Fibroblast of lung (primary cell): Measurements from ENCODE around the gene FAM151B.

Source experiments
- EZH2 ChIP-seq: IDR thresholded peaks from 2 replicates; pipeline ENCODE4 v1.5.1; 2012; ENCODE audit warnings: low read length, control low read depth, mild to moderate bottlenecking; ENCODE audit errors: missing control alignments
- TF ChIP-seq, protein P1 (sequence below), 2 donors: IDR thresholded peaks in 1 of 2; conservative IDR thresholded peaks in 1 of 2; 1 replicate in 1 of 2; 2 replicates in 1 of 2; pipeline ENCODE4 v1.5.1; 2011 to 2012; ENCODE audit warnings: low read length in 2 of 2, control low read depth in 1 of 2, inconsistent platforms in 1 of 2, low read depth in 1 of 2, mild to moderate bottlenecking in 1 of 2

DNA sequence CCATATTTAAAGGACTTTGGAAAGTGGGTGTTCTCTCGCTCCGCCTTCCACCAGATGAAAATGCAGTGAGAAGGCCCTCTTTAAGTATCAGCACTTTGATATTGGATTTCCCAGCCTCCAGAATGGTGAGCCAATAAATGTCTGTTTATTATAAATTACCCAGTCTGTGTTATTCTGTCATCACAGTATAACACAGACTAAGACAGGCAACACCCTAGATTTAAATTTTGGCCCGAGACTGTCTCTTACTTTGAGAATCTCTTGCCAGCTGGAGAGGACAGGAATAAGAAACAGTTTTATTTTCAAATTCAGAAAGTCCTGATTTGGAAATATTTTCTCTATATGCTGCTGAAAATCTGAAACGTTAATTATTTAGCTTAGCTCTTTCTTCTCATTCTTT is 21.5 kb downstream of the FAM151B start:
- TF ChIP-seq, protein P1, sequence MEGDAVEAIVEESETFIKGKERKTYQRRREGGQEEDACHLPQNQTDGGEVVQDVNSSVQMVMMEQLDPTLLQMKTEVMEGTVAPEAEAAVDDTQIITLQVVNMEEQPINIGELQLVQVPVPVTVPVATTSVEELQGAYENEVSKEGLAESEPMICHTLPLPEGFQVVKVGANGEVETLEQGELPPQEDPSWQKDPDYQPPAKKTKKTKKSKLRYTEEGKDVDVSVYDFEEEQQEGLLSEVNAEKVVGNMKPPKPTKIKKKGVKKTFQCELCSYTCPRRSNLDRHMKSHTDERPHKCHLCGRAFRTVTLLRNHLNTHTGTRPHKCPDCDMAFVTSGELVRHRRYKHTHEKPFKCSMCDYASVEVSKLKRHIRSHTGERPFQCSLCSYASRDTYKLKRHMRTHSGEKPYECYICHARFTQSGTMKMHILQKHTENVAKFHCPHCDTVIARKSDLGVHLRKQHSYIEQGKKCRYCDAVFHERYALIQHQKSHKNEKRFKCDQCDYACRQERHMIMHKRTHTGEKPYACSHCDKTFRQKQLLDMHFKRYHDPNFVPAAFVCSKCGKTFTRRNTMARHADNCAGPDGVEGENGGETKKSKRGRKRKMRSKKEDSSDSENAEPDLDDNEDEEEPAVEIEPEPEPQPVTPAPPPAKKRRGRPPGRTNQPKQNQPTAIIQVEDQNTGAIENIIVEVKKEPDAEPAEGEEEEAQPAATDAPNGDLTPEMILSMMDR (conservative IDR thresholded peaks at IDR 0.05 in 1 of 2, IDR thresholded peaks at IDR 0.05 in 1 of 2; ENCODE audit: low read depth in 1 of 2, low read length in 2 of 2): no peak
- no peak for TF ChIP-seq EZH2
